H1 (cell line): ENCODE data around the gene CNNM2. TPM values are rescaled to one million over a fixed set of nuclear protein-coding genes. Genes with fewer than 3 reads are reported as not detected.

ENCODE experiments used
- CTCF ChIA-PET: fragments of 300-600 bp; sonication (Branson Sonifier 250); formaldehyde crosslinking; loops from one replicate; lab custom pipeline; 2021; ENCODE audit not compliant: partially characterized antibody; lab: Charles Lee
- POLR2A ChIA-PET: fragments of 300-600 bp; sonication (Branson Sonifier 250); formaldehyde crosslinking; loops from one replicate; lab custom pipeline; 2021; ENCODE audit warnings: inconsistent platforms; ENCODE audit not compliant: partially characterized antibody; lab: Charles Lee
- DNase-seq, 2 experiments: peaks; one replicate each; pipeline versions ENCODE4 v3.0.0 to v3.0.0-alpha.2; 2010 to 2022; ENCODE audit warnings: low spot score in 2 of 2, low read depth in 1 of 2, mixed read lengths in 1 of 2
- FAIRE-seq: peaks from 2 replicates; lab custom pipeline; 2011; peaks lifted over from hg19 to GRCh38; lab: Jason Lieb, UNC
- H2AFZ ChIP-seq: 2 replicates; pipeline ENCODE4 v1.8.1; 2012; ENCODE audit warnings: low read length, inconsistent platforms
- H2AK5ac ChIP-seq: 2 replicates; pipeline ENCODE4 v1.6.1; 2013; ENCODE audit warnings: low read depth, low read length
- H2BK120ac ChIP-seq: replicated peaks from 2 replicates; pipeline ENCODE3; 2013; ENCODE audit warnings: low read depth, low read length, inconsistent platforms
- H2BK12ac ChIP-seq: 2 replicates; pipeline ENCODE4 v1.6.1; 2013; ENCODE audit warnings: low read depth, low read length
- H2BK15ac ChIP-seq: 2 replicates; pipeline ENCODE4 v1.6.1; 2013; ENCODE audit warnings: low read length
- H2BK20ac ChIP-seq: 2 replicates; pipeline ENCODE4 v1.6.1; 2013; ENCODE audit warnings: low read length
- H2BK5ac ChIP-seq: 2 replicates; pipeline ENCODE4 v1.6.1; 2013; ENCODE audit warnings: low read depth, low read length
- H3K14ac ChIP-seq: 2 replicates; pipeline ENCODE4 v1.6.1; 2013; ENCODE audit warnings: inconsistent platforms; ENCODE audit not compliant: insufficient read length
- H3K18ac ChIP-seq: 2 replicates; pipeline ENCODE4 v1.6.1; 2013; ENCODE audit warnings: low read length; ENCODE audit errors: extremely low read depth
- H3K23ac ChIP-seq: 2 replicates; pipeline ENCODE4 v1.6.1; 2013; ENCODE audit warnings: inconsistent platforms; ENCODE audit not compliant: insufficient read length
- H3K23me2 ChIP-seq: 2 replicates; pipeline ENCODE4 v1.6.1; 2013; ENCODE audit warnings: low read depth, low read length
- H3K27ac ChIP-seq: 2 replicates; pipeline ENCODE4 v1.6.1; 2011; ENCODE audit warnings: low read depth, low read length, inconsistent platforms
- H3K27me3 ChIP-seq, 4 experiments: replicated peaks in 1 of 4; 1 replicate in 1 of 4; 2 replicates in 3 of 4; pipeline versions ENCODE4 v1.6.1 to v1.8.1; 2011 to 2013; ENCODE audit warnings: low read length in 3 of 4, mild to moderate bottlenecking in 3 of 4, inconsistent platforms in 2 of 4, mixed read lengths in 2 of 4, moderate library complexity in 1 of 4; ENCODE audit not compliant: control insufficient read depth in 3 of 4, insufficient read depth in 3 of 4; ENCODE audit errors: extremely low read depth in 1 of 4
- H3K36me3 ChIP-seq, 4 experiments: 2 replicates each; pipeline versions ENCODE4 v1.6.1 to v1.8.1; 2011 to 2013; ENCODE audit warnings: mild to moderate bottlenecking in 4 of 4, low read length in 3 of 4, moderate library complexity in 2 of 4, control low read depth in 1 of 4, inconsistent platforms in 1 of 4; ENCODE audit not compliant: insufficient read depth in 4 of 4, control insufficient read depth in 2 of 4
- H3K4ac ChIP-seq: replicated peaks from 2 replicates; pipeline ENCODE3; 2013; ENCODE audit warnings: low read length, low read depth, mixed read lengths, inconsistent platforms; ENCODE audit not compliant: insufficient read length
- H3K4me1 ChIP-seq, 4 experiments: replicated peaks in 1 of 4; 1 replicate in 1 of 4; 2 replicates in 3 of 4; pipeline versions ENCODE4 v1.6.1 to v1.8.1; 2011 to 2013; ENCODE audit warnings: low read length in 3 of 4, inconsistent platforms in 2 of 4, mixed read lengths in 1 of 4; ENCODE audit not compliant: insufficient read depth in 4 of 4, control insufficient read depth in 3 of 4
- H3K4me2 ChIP-seq, 2 experiments: 2 replicates each; pipeline versions ENCODE4 v1.6.1 to v1.8.1; 2011 to 2013; ENCODE audit warnings: low read depth in 2 of 2, low read length in 2 of 2, control low read depth in 1 of 2, inconsistent platforms in 1 of 2, mild to moderate bottlenecking in 1 of 2; ENCODE audit not compliant: insufficient read depth in 1 of 2
- H3K4me3 ChIP-seq, 4 experiments: fragments of 200-600, 300-600 bp in 1 of 4; sonication (generic), shearing (Covaris generic), sonication (Bioruptor Twin) in 1 of 4; 2 replicates each; pipeline versions ENCODE4 v1.5.1 to v1.8.1; 2011 to 2016; ENCODE audit warnings: low read length in 4 of 4, low read depth in 3 of 4, control low read depth in 2 of 4, inconsistent platforms in 2 of 4, mild to moderate bottlenecking in 2 of 4, mixed read lengths in 1 of 4, moderate library complexity in 1 of 4; ENCODE audit not compliant: insufficient read depth in 2 of 4; ENCODE audit errors: extremely low read depth in 1 of 4
- H3K56ac ChIP-seq: replicated peaks from 2 replicates; pipeline ENCODE3; 2013; ENCODE audit warnings: low read depth, mild to moderate bottlenecking, mixed read lengths, low read length, inconsistent platforms; ENCODE audit not compliant: insufficient read length
- H3K79me1 ChIP-seq: 2 replicates; pipeline ENCODE4 v1.6.1; 2013; ENCODE audit warnings: low read depth, low read length, control low read depth
- H3K79me2 ChIP-seq, 2 experiments: 2 replicates each; pipeline versions ENCODE4 v1.6.1 to v1.8.1; 2012 to 2013; ENCODE audit warnings: low read length in 2 of 2, mild to moderate bottlenecking in 2 of 2, inconsistent platforms in 1 of 2; ENCODE audit not compliant: insufficient read depth in 2 of 2, control insufficient read depth in 1 of 2
- H3K9ac ChIP-seq, 4 experiments: replicated peaks in 1 of 4; 1 replicate in 1 of 4; 2 replicates in 3 of 4; pipeline versions ENCODE4 v1.6.1 to v1.8.1; 2011 to 2013; ENCODE audit warnings: low read depth in 3 of 4, low read length in 3 of 4, control low read depth in 2 of 4, mild to moderate bottlenecking in 2 of 4, moderate library complexity in 2 of 4, inconsistent platforms in 1 of 4; ENCODE audit errors: extremely low read depth in 1 of 4
- H3K9me3 ChIP-seq, 2 experiments: 2 replicates each; pipeline versions ENCODE4 v1.6.1 to v1.8.1; 2012 to 2013; ENCODE audit warnings: mild to moderate bottlenecking in 2 of 2, moderate library complexity in 2 of 2, control low read depth in 1 of 2, inconsistent platforms in 1 of 2, low read depth in 1 of 2, low read length in 1 of 2, mixed read lengths in 1 of 2; ENCODE audit not compliant: insufficient read depth in 2 of 2
- H4K20me1 ChIP-seq, 2 experiments: replicated peaks in 1 of 2; 2 replicates each; pipeline versions ENCODE3 to v1.8.1; 2011 to 2013; ENCODE audit warnings: inconsistent platforms in 2 of 2, low read length in 2 of 2, mild to moderate bottlenecking in 1 of 2; ENCODE audit not compliant: insufficient read depth in 2 of 2, control insufficient read depth in 1 of 2
- H4K5ac ChIP-seq: 2 replicates; pipeline ENCODE4 v1.6.1; 2013; ENCODE audit warnings: low read length, low read depth, mixed read lengths, inconsistent platforms; ENCODE audit not compliant: insufficient read length
- H4K8ac ChIP-seq: 2 replicates; pipeline ENCODE4 v1.8.0; 2013; ENCODE audit warnings: mild to moderate bottlenecking, moderate library complexity, low read length, inconsistent platforms; ENCODE audit not compliant: insufficient read depth; ENCODE audit errors: extremely low read depth
- H4K91ac ChIP-seq: replicated peaks from 2 replicates; pipeline ENCODE3; 2013; ENCODE audit warnings: low read length, mixed read lengths, inconsistent platforms; ENCODE audit not compliant: insufficient read length
- EZH2 ChIP-seq: fragments of 200-600 bp; sonication (generic); IDR thresholded peaks from 2 replicates; pipeline ENCODE4 v1.7.1; 2012; ENCODE audit warnings: low read depth, mild to moderate bottlenecking, moderate library complexity, low read length, inconsistent platforms; ENCODE audit not compliant: severe bottlenecking
- KDM5A ChIP-seq: fragments of 200-600 bp; IDR thresholded peaks from 2 replicates; pipeline ENCODE4 v1.7.1; 2012; ENCODE audit warnings: mild to moderate bottlenecking, low read length, inconsistent platforms, mixed read lengths
- NRF1 ChIP-seq: IDR thresholded peaks from 2 replicates; pipeline ENCODE4 v1.6.1; 2011; ENCODE audit warnings: mild to moderate bottlenecking, low read depth, low read length, improper control_type of control experiment
- WGBS, 2 experiments: shearing (Covaris generic) in 1 of 2; methylation state at CpG; one replicate each; pipeline versions ENCODE4 v1.1.6 to v1.1.7; 2013 to 2015; ENCODE audit warnings: low lambda C conversion rate in 2 of 2, mixed read lengths in 2 of 2, inconsistent platforms in 1 of 2, low coverage in 1 of 2, missing lambda C conversion rate in 1 of 2; ENCODE audit not compliant: insufficient replicate concordance in 2 of 2, insufficient coverage in 1 of 2, insufficient read length in 1 of 2; ENCODE audit errors: extremely low coverage in 1 of 2, missing lambda C conversion rate in 1 of 2; 5-methylcytosine and 5-hydroxymethylcytosine counted together
- polyA plus RNA-seq, 7 experiments: library from polyadenylated mRNA; depleted of rRNA in 3 of 7; stranded (reverse) in 5 of 7; unstranded in 2 of 7; fragments of >200 nt in 5 of 7; fragments of 200-250 nt in 2 of 7; gene quantifications; 1 replicate in 5 of 7; 2 replicates in 1 of 7; 4 replicates in 1 of 7; pipeline versions ENCODE4 v1.2.1 to v1.2.3, GENCODE V29; 2011 to 2013; ENCODE audit warnings: missing spikeins in 2 of 7, mixed read lengths in 2 of 7
- total RNA-seq: library from RNA; stranded (reverse); fragmentation: NEBNext Ultra II Directional; extraction: Animal tissue kit (Norgen Biotek cat#: 25700); gene quantifications from 2 replicates; pipeline ENCODE4 v1.2.1, GENCODE V29; 2021

Gene CNNM2
- total and polyA plus RNA-seq, 2 of the 8 experiments (the other 6 are each of a cell fraction or from before 2014, with no cell fraction given) = 7.3 to 23.6 TPM

DNA sequence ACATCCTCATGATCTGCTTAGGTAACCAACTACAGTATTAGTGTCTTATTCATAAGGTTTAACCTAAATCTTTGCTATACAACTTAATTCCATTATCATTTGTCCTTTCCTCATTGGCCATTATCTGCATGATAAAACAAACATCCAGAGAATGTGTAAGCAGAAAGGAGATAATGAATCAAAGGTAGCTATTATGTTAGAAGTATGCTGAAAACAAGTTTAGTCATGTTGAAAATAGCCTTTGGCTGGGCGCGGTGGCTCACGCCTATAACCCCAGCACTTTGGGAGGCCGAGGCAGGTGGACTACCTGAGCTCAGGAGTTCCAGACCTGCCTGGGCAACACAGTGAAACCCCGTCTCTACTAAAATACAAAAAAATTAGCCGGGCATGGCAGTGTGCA, 196.8 kb downstream of the CNNM2 start:
- no peak overlapping the region for H2AFZ ChIP-seq
- H3K9me3 ChIP-seq = no peaks in the 10 kb centered on the region
- H3K27me3 ChIP-seq = no peaks in the 10 kb centered on the region
- no peak overlapping the region for H3K4me2 ChIP-seq
- H3K23ac ChIP-seq = no peak overlapping the region
- H2BK120ac ChIP-seq = no peak overlapping the region
- no peak overlapping the region for H2BK12ac ChIP-seq
- H4K5ac ChIP-seq = no peak overlapping the region
- 90% methylated on average over 6 of the region's 6 CpGs; no CpG with 5 or more reads in 1 of the 2 experiments for WGBS, 2 experiments
- FAIRE-seq (no peak), DNase-seq (no peak)
- H2AK5ac ChIP-seq = no peak overlapping the region
- H3K79me1 ChIP-seq = peaks cover 2% of the 10 kb centered on the region; the same call in 1 of the 2 replicates
- no peak overlapping the region for H3K14ac ChIP-seq
- H2BK20ac ChIP-seq = no peak overlapping the region
- no peaks in the 10 kb centered on the region for H3K23me2 ChIP-seq
- H3K27ac ChIP-seq = no peak overlapping the region
- no peak for TF ChIP-seq NRF1
- TF ChIP-seq EZH2 = no peak
- TF ChIP-seq KDM5A = no peak
- H3K18ac ChIP-seq = no peak overlapping the region
- no peaks in the 10 kb centered on the region for H3K36me3 ChIP-seq
- no peaks in the 10 kb centered on the region for H4K20me1 ChIP-seq
- no peak overlapping the region for H4K8ac ChIP-seq
- no peak overlapping the region for H3K56ac ChIP-seq
- no peak overlapping the region for H3K4me3 ChIP-seq
- no peak overlapping the region for H3K9ac ChIP-seq
- no peak overlapping the region for H3K4ac ChIP-seq
- POLR2A ChIA-PET = no interaction called here
- peaks cover 0 to 5% (median 0%) of the 10 kb centered on the region in 4 experiments; a peak in 1 of 7 replicates for H3K4me1 ChIP-seq
- no peak overlapping the region for H2BK15ac ChIP-seq
- H3K79me2 ChIP-seq = no peaks in the 10 kb centered on the region
- CTCF ChIA-PET = interaction anchor here (1.4 to 2.6 kb wide), 2 partner anchors 124 to 129 kb away, joined by 4 to 9 read pairs; no protein-coding TSS in a partner anchor
- H2BK5ac ChIP-seq = no peak overlapping the region
- H4K91ac ChIP-seq = no peak overlapping the region
